ENCODE data around the gene ZNF595.

DNA sequence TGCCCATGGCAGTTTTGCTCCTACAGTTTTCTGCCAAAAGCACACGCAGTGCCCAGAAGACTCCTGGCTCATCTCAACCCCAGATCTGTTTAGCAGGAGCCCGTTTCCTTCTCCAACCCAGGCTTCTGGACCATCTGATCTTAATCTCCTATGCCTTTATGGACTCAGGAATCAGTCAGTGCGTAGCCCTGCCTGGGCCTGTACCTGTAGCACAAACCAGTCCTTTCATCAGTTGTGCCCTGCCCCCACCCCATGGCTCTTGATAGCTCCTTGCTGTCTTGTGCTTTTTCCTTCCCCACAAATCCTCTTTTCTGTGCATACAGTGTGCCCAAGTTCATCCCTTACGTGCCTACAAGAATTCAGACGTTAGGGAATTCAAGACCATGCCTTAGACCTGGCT is 72.7 kb downstream of the ZNF595 start:
- TF ChIP-seq CTCF (IDR thresholded peaks at IDR 0.05; ENCODE audit: low read depth, low read length, poor library complexity, severe bottlenecking) (no peak), EZH2phosphoT487 (IDR thresholded peaks at IDR 0.05; ENCODE audit: borderline replicate concordance, low read length) (no peak)
